CD4-positive, alpha-beta T cell treated with Interleukin-15 for 1 hour (primary cell): Measurements from ENCODE around the gene GLRA1.

Source experiments
- DNase-seq: peaks from one replicate; pipeline ENCODE4 v3.0.0-alpha.2; 2020

Gene GLRA1

GRCh38 chr5:151924564-151925301 lies at the start of gene GLRA1:
Gene GLRA1 (minus strand): TSS chr5:151924851. CDS start chr5:151924549, 302 bp downstream.
- peak; percentile 17 for DNase-seq

GRCh38 chr5:151970885-151971284 lies 46.2 kb upstream of the GLRA1 start:
- DNase-seq: no peak

- DNase-seq: no peak
These were observed 43.2 kb upstream of the GLRA1 start for GRCh38 chr5:151967865-151968264.

GRCh38 chr5:151966046-151966445 lies 41.4 kb upstream of the GLRA1 start:
- DNase-seq: no peak

- DNase-seq: no peak
These were observed 39.8 kb upstream of the GLRA1 start for GRCh38 chr5:151964471-151964870.

- no peak for DNase-seq
These were observed 36.9 kb upstream of the GLRA1 start for GRCh38 chr5:151961557-151961956.

GRCh38 chr5:151958111-151958510 lies 33.5 kb upstream of the GLRA1 start:
- no peak for DNase-seq

- no peak for DNase-seq
These were observed 32.1 kb upstream of the GLRA1 start for GRCh38 chr5:151956725-151957124.

- DNase-seq: no peak
These were observed 29.6 kb upstream of the GLRA1 start for GRCh38 chr5:151954255-151954654.

- DNase-seq: no peak
These were observed 29.2 kb upstream of the GLRA1 start for GRCh38 chr5:151953833-151954232.

- DNase-seq: no peak
These were observed 27.6 kb upstream of the GLRA1 start for GRCh38 chr5:151952238-151952637.

- no peak for DNase-seq
These were observed 26.1 kb upstream of the GLRA1 start for GRCh38 chr5:151950706-151951105.

- no peak for DNase-seq
These were observed 25.2 kb upstream of the GLRA1 start for GRCh38 chr5:151949701-151950308.

GRCh38 chr5:151949113-151949512 lies 24.5 kb upstream of the GLRA1 start:
- DNase-seq: no peak

- no peak for DNase-seq
These were observed 23.4 kb upstream of the GLRA1 start for GRCh38 chr5:151947931-151948608.

GRCh38 chr5:151937851-151938250 lies 13.2 kb upstream of the GLRA1 start:
- DNase-seq: no peak

- DNase-seq: no peak
These were observed 10.6 kb upstream of the GLRA1 start for GRCh38 chr5:151935135-151935695.

- DNase-seq: no peak
These were observed 6.6 kb upstream of the GLRA1 start for GRCh38 chr5:151931260-151931659.

GRCh38 chr5:151926188-151926587 lies 1.5 kb upstream of the GLRA1 start:
- no peak for DNase-seq

- DNase-seq: no peak
These were observed 689 bp upstream of the GLRA1 start for GRCh38 chr5:151925340-151925739.

GRCh38 chr5:151923866-151924476 lies 680 bp downstream of the GLRA1 start:
- no peak for DNase-seq

- no peak for DNase-seq
These were observed 2.7 kb downstream of the GLRA1 start for GRCh38 chr5:151921916-151922315.

GRCh38 chr5:151917904-151918303 lies 6.7 kb downstream of the GLRA1 start:
- no peak for DNase-seq
